Prostate gland (tissue), 2 donors: ENCODE data around the gene LIMS2.

Experiments used
- POLR2A ChIP-seq: fragments of 450-650 bp; IDR thresholded peaks from one replicate; pipeline ENCODE4 v1.6.1; 2016; ENCODE audit warnings: antibody characterized with exemption, mild to moderate bottlenecking
- TF ChIP-seq, protein P1 (sequence below), 4 experiments: fragments of 200-600 bp in 2 of 4; fragments of 450-650 bp in 2 of 4; sonication (generic) in 2 of 4; IDR thresholded peaks; 1 replicate in 3 of 4; 2 replicates in 1 of 4; pipeline ENCODE4 v1.5.1; 2016 to 2019; ENCODE audit warnings: antibody characterized with exemption in 4 of 4, mild to moderate bottlenecking in 2 of 4, moderate library complexity in 2 of 4

DNA sequence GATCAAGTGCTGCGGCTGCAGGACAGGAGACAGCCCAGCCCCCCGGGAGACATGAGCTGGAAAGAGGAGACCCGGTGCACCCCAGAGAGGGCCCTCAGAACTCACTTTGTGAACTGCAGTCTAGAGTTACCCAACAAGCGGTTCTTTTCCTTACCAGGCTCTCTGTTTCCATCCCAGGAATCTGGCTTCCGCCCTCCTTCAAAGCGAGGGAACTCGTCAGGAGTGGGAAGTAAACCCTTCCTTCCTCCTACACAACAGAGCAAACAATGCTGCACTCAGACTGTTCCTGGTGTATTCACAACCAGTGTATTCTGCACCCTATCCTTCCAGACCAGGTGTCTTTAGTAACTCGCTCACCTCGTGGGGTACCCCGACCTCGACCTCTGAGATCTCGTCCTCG, 34.0 kb upstream of the LIMS2 start:
- no peak for TF ChIP-seq POLR2A
- TF ChIP-seq, protein P1, sequence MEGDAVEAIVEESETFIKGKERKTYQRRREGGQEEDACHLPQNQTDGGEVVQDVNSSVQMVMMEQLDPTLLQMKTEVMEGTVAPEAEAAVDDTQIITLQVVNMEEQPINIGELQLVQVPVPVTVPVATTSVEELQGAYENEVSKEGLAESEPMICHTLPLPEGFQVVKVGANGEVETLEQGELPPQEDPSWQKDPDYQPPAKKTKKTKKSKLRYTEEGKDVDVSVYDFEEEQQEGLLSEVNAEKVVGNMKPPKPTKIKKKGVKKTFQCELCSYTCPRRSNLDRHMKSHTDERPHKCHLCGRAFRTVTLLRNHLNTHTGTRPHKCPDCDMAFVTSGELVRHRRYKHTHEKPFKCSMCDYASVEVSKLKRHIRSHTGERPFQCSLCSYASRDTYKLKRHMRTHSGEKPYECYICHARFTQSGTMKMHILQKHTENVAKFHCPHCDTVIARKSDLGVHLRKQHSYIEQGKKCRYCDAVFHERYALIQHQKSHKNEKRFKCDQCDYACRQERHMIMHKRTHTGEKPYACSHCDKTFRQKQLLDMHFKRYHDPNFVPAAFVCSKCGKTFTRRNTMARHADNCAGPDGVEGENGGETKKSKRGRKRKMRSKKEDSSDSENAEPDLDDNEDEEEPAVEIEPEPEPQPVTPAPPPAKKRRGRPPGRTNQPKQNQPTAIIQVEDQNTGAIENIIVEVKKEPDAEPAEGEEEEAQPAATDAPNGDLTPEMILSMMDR (IDR thresholded peaks at IDR 0.05) = no peak
